Osteocyte (in vitro differentiated cells): ENCODE data around the gene VWF. TPM values are rescaled to one million over a fixed set of nuclear protein-coding genes. Genes with fewer than 3 reads are reported as not detected.

Experiments
- DNase-seq: peaks from one replicate; pipeline ENCODE4 v3.0.0; 2021; ENCODE audit warnings: mixed read lengths; ENCODE audit not compliant: unreplicated experiment; ENCODE audit errors: extremely low spot score
- H3K27ac Mint-ChIP-seq: one replicate; pipeline ENCODE4 v1.8.0; 2021; ENCODE audit warnings: mild to moderate bottlenecking, mixed read lengths; ENCODE audit not compliant: unreplicated experiment
- H3K27me3 Mint-ChIP-seq: one replicate; pipeline ENCODE4 v1.8.0; 2021; ENCODE audit warnings: mixed read lengths; ENCODE audit not compliant: unreplicated experiment
- H3K36me3 Mint-ChIP-seq: one replicate; pipeline ENCODE4 v1.8.0; 2021; ENCODE audit warnings: mixed read lengths; ENCODE audit not compliant: unreplicated experiment
- H3K4me1 Mint-ChIP-seq: one replicate; pipeline ENCODE4 v1.8.0; 2021; ENCODE audit warnings: mixed read lengths; ENCODE audit not compliant: unreplicated experiment
- H3K4me3 Mint-ChIP-seq: one replicate; pipeline ENCODE4 v1.8.0; 2021; ENCODE audit warnings: mild to moderate bottlenecking, moderate library complexity, mixed read lengths; ENCODE audit not compliant: unreplicated experiment
- H3K9me3 Mint-ChIP-seq: one replicate; pipeline ENCODE4 v1.8.0; 2021; ENCODE audit warnings: mixed read lengths; ENCODE audit not compliant: unreplicated experiment
- total RNA-seq: library from RNA; stranded (reverse); gene quantifications from 2 replicates; pipeline ENCODE4 v1.2.1, GENCODE V29; 2021
- TF ChIP-seq, protein P1 (sequence below): fragments of 200-600 bp; sonication (generic); IDR thresholded peaks from 2 replicates; pipeline ENCODE4 v1.5.0; 2021; ENCODE audit warnings: antibody characterized with exemption, mild to moderate bottlenecking, moderate library complexity

The VWF gene
- total RNA-seq, 1 donor from 2014 or later: 0.13 TPM

DNA sequence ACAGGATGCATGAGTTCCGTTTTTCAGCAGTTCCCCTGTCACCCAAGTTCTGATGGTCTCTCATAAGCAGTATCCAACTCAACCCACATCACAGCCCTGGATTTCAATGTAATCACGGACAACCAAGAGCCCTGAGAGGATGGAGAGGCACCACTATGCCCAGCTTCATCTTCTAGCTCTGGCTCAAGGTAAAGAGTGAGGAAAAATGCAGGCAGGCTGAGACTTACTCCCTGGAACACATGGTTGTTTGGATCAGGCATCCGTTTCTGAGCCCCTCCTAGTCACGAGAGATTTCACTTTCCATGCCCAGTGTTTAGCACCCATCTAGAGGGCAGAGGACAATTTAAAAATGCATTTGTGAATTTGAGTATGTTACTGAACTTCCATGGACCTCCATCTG, 224.4 kb downstream of the VWF start:
- no peak overlapping the region for H3K27ac Mint-ChIP-seq
- H3K36me3 Mint-ChIP-seq: no peaks in the 10 kb centered on the region
- TF ChIP-seq, protein P1, sequence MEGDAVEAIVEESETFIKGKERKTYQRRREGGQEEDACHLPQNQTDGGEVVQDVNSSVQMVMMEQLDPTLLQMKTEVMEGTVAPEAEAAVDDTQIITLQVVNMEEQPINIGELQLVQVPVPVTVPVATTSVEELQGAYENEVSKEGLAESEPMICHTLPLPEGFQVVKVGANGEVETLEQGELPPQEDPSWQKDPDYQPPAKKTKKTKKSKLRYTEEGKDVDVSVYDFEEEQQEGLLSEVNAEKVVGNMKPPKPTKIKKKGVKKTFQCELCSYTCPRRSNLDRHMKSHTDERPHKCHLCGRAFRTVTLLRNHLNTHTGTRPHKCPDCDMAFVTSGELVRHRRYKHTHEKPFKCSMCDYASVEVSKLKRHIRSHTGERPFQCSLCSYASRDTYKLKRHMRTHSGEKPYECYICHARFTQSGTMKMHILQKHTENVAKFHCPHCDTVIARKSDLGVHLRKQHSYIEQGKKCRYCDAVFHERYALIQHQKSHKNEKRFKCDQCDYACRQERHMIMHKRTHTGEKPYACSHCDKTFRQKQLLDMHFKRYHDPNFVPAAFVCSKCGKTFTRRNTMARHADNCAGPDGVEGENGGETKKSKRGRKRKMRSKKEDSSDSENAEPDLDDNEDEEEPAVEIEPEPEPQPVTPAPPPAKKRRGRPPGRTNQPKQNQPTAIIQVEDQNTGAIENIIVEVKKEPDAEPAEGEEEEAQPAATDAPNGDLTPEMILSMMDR: no peak
- H3K4me1 Mint-ChIP-seq: no peaks in the 10 kb centered on the region
- H3K4me3 Mint-ChIP-seq: no peak overlapping the region
- peaks cover 49% of the 10 kb centered on the region for H3K27me3 Mint-ChIP-seq
- no peaks in the 10 kb centered on the region for H3K9me3 Mint-ChIP-seq
- no peak for DNase-seq

DNA sequence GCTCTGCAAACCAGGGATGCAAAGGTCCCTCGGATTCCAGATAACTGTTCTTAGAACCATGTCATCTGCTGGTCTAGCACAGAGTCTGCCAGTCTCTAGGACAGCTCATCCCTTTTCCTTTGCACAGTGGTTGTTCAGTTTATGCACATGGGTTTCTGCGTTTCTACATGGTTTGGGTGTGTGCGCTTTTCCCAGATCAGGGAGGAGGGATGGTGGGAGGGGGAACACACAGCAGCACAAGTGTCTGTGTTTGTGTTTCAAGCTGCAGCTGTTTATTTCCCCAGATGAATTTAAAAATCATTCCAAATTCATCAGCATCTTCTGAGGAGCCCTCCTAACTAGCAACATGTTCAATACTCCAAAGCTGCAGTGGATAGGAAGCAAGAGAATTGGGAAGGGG, 224.8 kb downstream of the VWF start:
- no peaks in the 10 kb centered on the region for H3K36me3 Mint-ChIP-seq
- H3K4me1 Mint-ChIP-seq: no peaks in the 10 kb centered on the region
- no peak overlapping the region for H3K4me3 Mint-ChIP-seq
- no peak overlapping the region for H3K27ac Mint-ChIP-seq
- DNase-seq: no peak
- H3K9me3 Mint-ChIP-seq: no peaks in the 10 kb centered on the region
- TF ChIP-seq, protein P1: no peak
- H3K27me3 Mint-ChIP-seq: peaks cover 49% of the 10 kb centered on the region

DNA sequence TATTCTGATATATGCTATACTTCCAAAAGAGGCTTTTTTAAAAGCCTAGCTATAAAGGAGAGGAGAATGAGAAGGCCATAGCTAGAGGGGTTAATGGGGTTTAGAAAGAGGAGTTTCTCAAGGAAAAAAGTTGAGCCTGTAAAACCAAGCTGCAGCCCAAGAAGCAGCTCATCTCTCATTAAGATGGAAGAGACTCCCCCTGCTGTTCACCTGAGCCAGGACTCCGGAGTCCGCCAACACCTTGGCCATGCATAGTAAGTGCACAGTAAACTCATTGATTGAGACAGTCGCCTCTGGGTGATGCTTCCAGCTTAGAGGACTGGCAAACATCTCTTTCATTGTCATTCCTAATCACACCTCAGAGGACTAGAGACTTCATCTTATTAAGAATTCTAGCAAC, 225.6 kb downstream of the VWF start:
- Mint-ChIP-seq H3K9me3 (no peaks in the 10 kb centered on the region), H3K36me3 (no peaks in the 10 kb centered on the region), H3K4me3 (no peak overlapping the region), H3K27ac (no peak overlapping the region), H3K4me1 (no peaks in the 10 kb centered on the region), H3K27me3 (peaks cover 54% of the 10 kb centered on the region)
- TF ChIP-seq, protein P1: no peak
- peak; percentile 48 for DNase-seq

Other genes with a start within 250 kb of the VWF start
- 0.59 and 0.89 TPM in 2 replicates for gene ANO2, start 179.4 kb downstream of the VWF start, total RNA-seq
- 77.1 and 84.5 TPM in 2 replicates for gene CD9, start 75.7 kb upstream of the VWF start, total RNA-seq
- 0.21 and 0.55 TPM in 2 replicates for gene PLEKHG6, start 186.0 kb upstream of the VWF start, total RNA-seq
- gene TNFRSF1A, start 217.4 kb upstream of the VWF start, total RNA-seq: 170 and 188 TPM in 2 replicates